A673 (cell line): ENCODE data around the gene OXNAD1. TPM values are rescaled to one million over a fixed set of nuclear protein-coding genes. Genes with fewer than 3 reads are reported as not detected.

Experiments used
- BruUV-seq: library from RNA; stranded (reverse); fragments of 400-500 nt; replicated peaks from 2 replicates; lab custom pipeline; 2021; lab: Mats Ljungman, UMichigan
- CTCF ChIA-PET: fragments of 300-600 bp; sonication (Branson Sonifier 250); formaldehyde crosslinking; loops from one replicate; lab custom pipeline; 2022; ENCODE audit warnings: antibody characterized with exemption; lab: Charles Lee
- POLR2A ChIA-PET: fragments of 300-600 bp; sonication (Branson Sonifier 250); formaldehyde crosslinking; loops from one replicate; lab custom pipeline; 2022; ENCODE audit warnings: antibody characterized with exemption; ENCODE audit not compliant: low non-redundant PET; lab: Charles Lee
- DNase-seq: peaks from one replicate; pipeline ENCODE4 v3.0.0-alpha.2; 2015; ENCODE audit warnings: low spot score
- H3K27ac ChIP-seq: fragments of 200-600 bp; sonication (generic); 2 replicates; pipeline ENCODE4 v1.5.1; 2016; ENCODE audit warnings: mixed run types, low read depth, mild to moderate bottlenecking, mixed read lengths, antibody characterized with exemption, low read length; ENCODE audit not compliant: poor library complexity, severe bottlenecking
- H3K27me3 ChIP-seq: fragments of 200-600 bp; sonication (generic); replicated peaks from 2 replicates; pipeline ENCODE4 v1.6.1; 2017; ENCODE audit warnings: mixed run types, low read depth, mild to moderate bottlenecking, mixed read lengths, antibody characterized with exemption, low read length; ENCODE audit not compliant: insufficient read depth, poor library complexity
- H3K36me3 ChIP-seq: fragments of 200-600 bp; sonication (generic); 2 replicates; pipeline ENCODE4 v1.6.1; 2016; ENCODE audit warnings: mixed run types, mild to moderate bottlenecking, mixed read lengths, antibody characterized with exemption, low read length; ENCODE audit not compliant: insufficient read depth, poor library complexity, severe bottlenecking
- H3K4me1 ChIP-seq: fragments of 200-600 bp; sonication (generic); 2 replicates; pipeline ENCODE4 v1.6.1; 2017; ENCODE audit warnings: mixed run types, mild to moderate bottlenecking, mixed read lengths, antibody characterized with exemption, low read length; ENCODE audit not compliant: insufficient read depth, poor library complexity, severe bottlenecking
- H3K4me3 ChIP-seq: fragments of 200-600 bp; sonication (generic); 2 replicates; pipeline ENCODE4 v1.5.1; 2016; ENCODE audit warnings: low read depth, mixed run types, mild to moderate bottlenecking, mixed read lengths, low read length; ENCODE audit not compliant: poor library complexity, severe bottlenecking
- H3K9me3 ChIP-seq: fragments of 200-600 bp; sonication (generic); 2 replicates; pipeline ENCODE4 v1.6.1; 2016; ENCODE audit warnings: mixed run types, low read depth, mild to moderate bottlenecking, mixed read lengths, antibody characterized with exemption, low read length; ENCODE audit not compliant: poor library complexity, severe bottlenecking
- EZH2 ChIP-seq: fragments of 200-600 bp; sonication (generic); IDR thresholded peaks from 2 replicates; pipeline ENCODE4 v1.6.1; 2017; ENCODE audit warnings: borderline replicate concordance, low read depth, mild to moderate bottlenecking, mixed read lengths, antibody characterized with exemption, low read length; ENCODE audit not compliant: poor library complexity, severe bottlenecking
- intact Hi-C: fragments of 100-400 bp; cut with micrococcal nuclease; formaldehyde crosslinking; loops from one replicate; pipeline ENCODE4 v1.10.0; 2022; ENCODE audit not compliant: unreplicated experiment
- total RNA-seq: library from RNA; stranded (reverse); gene quantifications from 2 replicates; pipeline ENCODE4 v1.2.3, GENCODE V29; 2021
- TF ChIP-seq, protein P1 (sequence below): fragments of 300-800, 200-600 bp; sonication (generic); conservative IDR thresholded peaks from 2 replicates; pipeline ENCODE4 v1.5.1; 2017; ENCODE audit warnings: low read depth, mild to moderate bottlenecking, antibody characterized with exemption, low read length, moderate library complexity, mixed read lengths

OXNAD1 gene
- total RNA-seq, 1 experiment from 2014 or later = 21.5 TPM

GRCh38 chr3:16329036-16329825, 64.2 kb downstream of the OXNAD1 start:
- no peak overlapping the region for H3K27ac ChIP-seq
- no peaks in the 10 kb centered on the region for H3K4me1 ChIP-seq
- no peak for TF ChIP-seq EZH2
- TF ChIP-seq, protein P1, sequence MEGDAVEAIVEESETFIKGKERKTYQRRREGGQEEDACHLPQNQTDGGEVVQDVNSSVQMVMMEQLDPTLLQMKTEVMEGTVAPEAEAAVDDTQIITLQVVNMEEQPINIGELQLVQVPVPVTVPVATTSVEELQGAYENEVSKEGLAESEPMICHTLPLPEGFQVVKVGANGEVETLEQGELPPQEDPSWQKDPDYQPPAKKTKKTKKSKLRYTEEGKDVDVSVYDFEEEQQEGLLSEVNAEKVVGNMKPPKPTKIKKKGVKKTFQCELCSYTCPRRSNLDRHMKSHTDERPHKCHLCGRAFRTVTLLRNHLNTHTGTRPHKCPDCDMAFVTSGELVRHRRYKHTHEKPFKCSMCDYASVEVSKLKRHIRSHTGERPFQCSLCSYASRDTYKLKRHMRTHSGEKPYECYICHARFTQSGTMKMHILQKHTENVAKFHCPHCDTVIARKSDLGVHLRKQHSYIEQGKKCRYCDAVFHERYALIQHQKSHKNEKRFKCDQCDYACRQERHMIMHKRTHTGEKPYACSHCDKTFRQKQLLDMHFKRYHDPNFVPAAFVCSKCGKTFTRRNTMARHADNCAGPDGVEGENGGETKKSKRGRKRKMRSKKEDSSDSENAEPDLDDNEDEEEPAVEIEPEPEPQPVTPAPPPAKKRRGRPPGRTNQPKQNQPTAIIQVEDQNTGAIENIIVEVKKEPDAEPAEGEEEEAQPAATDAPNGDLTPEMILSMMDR = no peak
- DNase-seq = no peak
- H3K9me3 ChIP-seq = peaks cover 6% of the 10 kb centered on the region
- H3K36me3 ChIP-seq = no peaks in the 10 kb centered on the region
- ChIA-PET CTCF (no interaction called here), POLR2A (no interaction called here)
- BruUV-seq = no TSS peak
- intact Hi-C loops = no loop called here
- H3K4me3 ChIP-seq = no peak overlapping the region
- H3K27me3 ChIP-seq = no peaks in the 10 kb centered on the region

DNA sequence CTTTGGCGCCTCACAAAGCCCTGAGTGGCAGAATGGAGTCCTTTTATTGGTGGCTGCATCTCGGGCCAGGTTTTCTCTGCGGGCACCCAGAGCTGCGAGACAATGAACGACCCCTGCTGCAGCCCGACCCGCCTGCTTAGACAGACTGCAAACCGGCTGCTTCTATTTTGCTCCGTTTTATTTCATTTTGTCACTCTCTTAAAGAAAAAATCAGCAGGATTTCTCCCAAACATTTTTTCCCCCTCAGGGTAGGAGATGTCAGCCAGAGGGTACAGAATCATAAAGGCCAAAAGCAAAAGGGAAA, 64.8 kb downstream of the OXNAD1 start:
- Histone ChIP-seq H3K36me3 (no peaks in the 10 kb centered on the region), H3K4me3 (no peak overlapping the region), H3K27me3 (no peaks in the 10 kb centered on the region), H3K9me3 (peaks cover 6% of the 10 kb centered on the region), H3K4me1 (no peaks in the 10 kb centered on the region), H3K27ac (no peak overlapping the region)
- BruUV-seq = no TSS peak
- DNase-seq = no peak
- intact Hi-C loops = no loop called here
- TF ChIP-seq EZH2 = no peak
- TF ChIP-seq, protein P1 = no peak
- CTCF ChIA-PET = no interaction called here
- POLR2A ChIA-PET = no interaction called here

- Histone ChIP-seq H3K27me3 (no peaks in the 10 kb centered on the region), H3K9me3 (peaks cover 6% of the 10 kb centered on the region), H3K36me3 (no peaks in the 10 kb centered on the region), H3K27ac (no peak overlapping the region), H3K4me1 (no peaks in the 10 kb centered on the region), H3K4me3 (no peak overlapping the region)
- no peak for TF ChIP-seq EZH2
- TF ChIP-seq, protein P1 = no peak
- DNase-seq = no peak
- POLR2A ChIA-PET = no interaction called here
- CTCF ChIA-PET = no interaction called here
- intact Hi-C loops = no loop called here
- no TSS peak for BruUV-seq
Observed at GRCh38 chr3:16330351-16330750, 65.3 kb downstream of the OXNAD1 start.
